Esophagus (tissue), 2 donors: ENCODE data around the gene SHF. TPM values are rescaled to one million over a fixed set of nuclear protein-coding genes. Genes with fewer than 3 reads are reported as not detected.

Source experiments
- H3K27ac ChIP-seq, 2 donors: one replicate each; pipeline ENCODE4 v1.5.1; 2013; ENCODE audit warnings: low read depth in 2 of 2, mild to moderate bottlenecking in 2 of 2, inconsistent platforms in 1 of 2, low read length in 1 of 2, moderate library complexity in 1 of 2
- H3K27me3 ChIP-seq, 2 donors: one replicate each; pipeline ENCODE4 v1.6.1; 2013; ENCODE audit warnings: low read length in 2 of 2, control low read depth in 1 of 2, mild to moderate bottlenecking in 1 of 2; ENCODE audit not compliant: insufficient read depth in 2 of 2, control insufficient read depth in 1 of 2
- H3K36me3 ChIP-seq, 2 donors: one replicate each; pipeline ENCODE4 v1.6.1; 2013; ENCODE audit warnings: low read length in 1 of 2; ENCODE audit not compliant: control insufficient read depth in 2 of 2, insufficient read depth in 2 of 2
- H3K4me1 ChIP-seq, 2 donors: one replicate each; pipeline ENCODE4 v1.6.1; 2013; ENCODE audit warnings: low read length in 1 of 2; ENCODE audit not compliant: control insufficient read depth in 2 of 2, insufficient read depth in 2 of 2
- H3K4me3 ChIP-seq, 2 donors: one replicate each; pipeline ENCODE4 v1.5.1; 2013; ENCODE audit warnings: low read length in 2 of 2, mild to moderate bottlenecking in 2 of 2, low read depth in 1 of 2, moderate library complexity in 1 of 2
- H3K9me3 ChIP-seq, 2 donors: one replicate each; pipeline ENCODE4 v1.6.1; 2013; ENCODE audit warnings: mild to moderate bottlenecking in 2 of 2, low read depth in 1 of 2, low read length in 1 of 2, moderate library complexity in 1 of 2; ENCODE audit not compliant: control insufficient read depth in 2 of 2, insufficient read depth in 1 of 2
- WGBS, 2 donors: extraction: QIAGEN DNeasy Blood & Tissue Kit; methylation state at CpG; one replicate each; pipeline ENCODE4 v1.1.7; 2013; 5-methylcytosine and 5-hydroxymethylcytosine counted together
- polyA plus RNA-seq, 2 donors: library from polyadenylated mRNA; stranded (reverse); fragments of 200-250 nt; gene quantifications; one replicate each; pipeline ENCODE4 v1.2.3, GENCODE V29; 2013
- donor health status: healthy with polysubstance abuse.
- donor health status: Bipolar disorder and iron deficiency.

SHF gene
- polyA plus RNA-seq, 2 donors = 2.1 to 2.4 TPM

DNA sequence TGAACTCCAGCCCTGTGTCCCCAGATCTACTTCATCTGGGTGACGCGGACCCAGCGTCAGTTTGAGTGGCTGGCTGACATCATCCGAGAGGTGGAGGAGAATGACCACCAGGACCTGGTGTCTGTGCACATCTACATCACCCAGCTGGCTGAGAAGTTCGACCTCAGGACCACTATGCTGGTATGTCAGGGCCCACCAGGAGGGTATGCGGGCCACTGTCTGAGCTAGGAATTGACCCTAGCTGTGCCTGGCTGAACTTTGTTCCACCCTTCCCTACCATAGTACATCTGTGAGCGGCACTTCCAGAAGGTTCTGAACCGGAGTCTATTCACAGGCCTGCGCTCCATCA is 24.3 kb downstream of the SHF start:
- no peak overlapping the region for H3K4me3 ChIP-seq
- peaks cover 0 to 23% of the 10 kb centered on the region in 2 donors for H3K36me3 ChIP-seq
- WGBS, 2 donors = 80 to 88% methylated on average over 9 of the region's 9 CpGs
- no peaks in the 10 kb centered on the region for H3K27me3 ChIP-seq
- H3K4me1 ChIP-seq = peaks cover 3 to 26% of the 10 kb centered on the region in 2 donors
- H3K27ac ChIP-seq = peak overlapping the region; percentile 94 to 96
- H3K9me3 ChIP-seq = no peaks in the 10 kb centered on the region

DNA sequence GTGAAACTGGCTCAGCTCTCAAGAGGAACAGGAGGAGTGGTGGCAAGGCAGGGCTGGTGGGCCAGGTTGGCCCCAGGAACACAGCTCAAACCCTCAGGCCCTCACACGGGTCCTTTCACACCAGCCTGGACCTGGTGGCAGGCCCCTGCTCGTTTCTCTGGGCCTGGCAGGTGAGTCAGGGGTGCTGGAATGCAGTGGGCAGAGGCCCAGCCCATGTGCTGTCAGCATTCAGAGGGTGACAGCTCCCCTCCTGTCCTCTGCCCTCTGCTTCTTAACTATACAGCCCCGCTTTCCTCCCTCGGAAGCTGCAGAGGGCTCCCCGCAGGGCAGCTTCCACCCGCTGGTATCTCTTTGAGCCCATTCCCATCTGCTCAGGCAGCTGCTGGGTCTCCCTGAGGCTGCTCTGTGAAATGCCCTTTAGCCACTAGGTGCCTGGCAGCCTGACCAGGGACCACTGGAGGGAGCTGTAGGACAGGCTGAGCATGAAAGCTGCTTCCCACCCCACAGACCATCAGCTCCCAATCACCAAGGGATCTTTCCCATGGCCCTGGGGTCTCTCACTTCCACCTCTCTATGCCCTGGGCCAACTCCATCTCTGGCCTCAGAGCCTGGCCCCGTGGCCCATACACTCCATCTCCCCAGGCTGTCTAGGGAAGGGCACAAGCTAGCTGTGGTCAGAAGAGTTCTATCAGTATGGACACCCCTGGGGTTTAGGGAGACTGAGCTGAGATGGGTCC is 24.8 kb downstream of the SHF start:
- Histone ChIP-seq H3K27ac (peak overlapping the region; percentile 94 to 96), H3K4me1 (peaks cover 3 to 26% of the 10 kb centered on the region in 2 donors), H3K36me3 (peaks cover 0 to 23% of the 10 kb centered on the region in 2 donors), H3K4me3 (no peak overlapping the region), H3K27me3 (no peaks in the 10 kb centered on the region), H3K9me3 (no peaks in the 10 kb centered on the region)
- WGBS, 2 donors = 7 to 10% methylated on average over 7 of the region's 7 CpGs

- Histone ChIP-seq H3K36me3 (peaks cover 0 to 23% of the 10 kb centered on the region in 2 donors), H3K4me3 (no peak overlapping the region), H3K27ac (peak overlapping the region; percentile 94 to 96), H3K27me3 (no peaks in the 10 kb centered on the region), H3K9me3 (no peaks in the 10 kb centered on the region), H3K4me1 (peaks cover 3 to 26% of the 10 kb centered on the region in 2 donors)
- 87 to 89% methylated on average over 14 of the region's 14 CpGs for WGBS, 2 donors
Measured at GRCh38 chr15:45161666-45162065, 26.1 kb downstream of the SHF start.

DNA sequence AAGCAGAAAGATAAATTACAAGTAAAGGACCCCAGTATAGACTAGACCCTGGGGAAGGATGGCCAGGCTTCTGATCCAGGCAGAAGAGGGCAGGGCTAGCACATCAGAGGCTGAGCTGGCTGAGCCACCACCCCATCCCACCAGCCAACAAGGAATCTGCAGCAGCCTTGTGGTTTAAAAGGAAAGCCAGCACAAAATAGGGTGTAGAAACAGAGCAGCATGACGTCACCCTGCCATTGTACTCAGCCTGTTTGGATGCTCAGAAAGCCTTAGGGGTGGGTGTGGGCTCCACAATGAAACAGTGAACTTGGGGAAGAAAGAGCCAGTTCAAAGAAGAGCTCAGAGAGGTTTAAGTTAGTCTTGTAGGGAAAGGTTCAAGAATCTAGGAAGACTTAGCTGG is 29.8 kb downstream of the SHF start:
- Histone ChIP-seq H3K27ac (peak overlapping the region; percentile 80 to 91), H3K4me1 (peaks cover 0 to 31% of the 10 kb centered on the region in 2 donors), H3K36me3 (peaks cover 0 to 26% of the 10 kb centered on the region in 2 donors), H3K9me3 (no peaks in the 10 kb centered on the region), H3K27me3 (no peaks in the 10 kb centered on the region), H3K4me3 (no peak overlapping the region)
- 35 to 41% methylated on average over 1 of the region's 1 CpG for WGBS, 2 donors

DNA sequence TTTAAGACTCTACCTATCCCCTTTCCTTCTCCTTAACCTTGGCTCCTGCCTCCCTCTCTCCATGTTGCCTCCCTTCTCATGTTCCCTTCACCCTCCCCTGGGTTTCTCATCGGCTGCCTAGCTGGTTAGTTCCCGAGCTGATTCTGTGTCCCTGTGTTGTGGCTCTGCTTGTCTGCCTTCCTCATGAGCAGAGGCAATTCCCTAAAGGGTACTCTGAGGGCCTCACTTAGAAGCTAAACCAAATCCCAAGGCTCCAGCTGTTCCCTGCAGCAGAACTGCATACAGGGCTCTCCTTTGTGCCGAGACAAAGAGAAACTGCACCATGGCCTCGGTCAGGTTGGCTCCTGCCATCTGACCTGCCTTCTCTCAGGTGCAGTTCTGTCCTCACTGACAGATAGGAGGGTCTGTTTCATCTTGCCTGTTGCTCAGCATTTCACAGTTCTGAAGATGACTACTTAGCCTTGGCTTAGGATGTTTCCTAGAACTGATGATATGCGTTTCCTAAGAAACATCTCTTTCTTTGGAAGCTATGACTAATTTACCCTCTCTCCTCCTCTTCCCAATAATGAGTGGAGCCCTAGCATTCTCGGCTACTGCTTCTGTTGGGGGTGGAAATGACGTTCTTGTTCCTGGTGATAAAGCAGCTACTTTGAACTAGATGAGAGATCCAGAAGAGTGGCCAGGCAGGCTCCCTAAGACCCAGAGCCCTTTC is 30.9 kb downstream of the SHF start:
- H3K27me3 ChIP-seq = no peaks in the 10 kb centered on the region
- no peaks in the 10 kb centered on the region for H3K9me3 ChIP-seq
- H3K4me3 ChIP-seq = no peak overlapping the region
- H3K36me3 ChIP-seq = peaks cover 5 to 31% of the 10 kb centered on the region in 2 donors
- WGBS, 2 donors = 46 to 70% methylated on average over 7 of the region's 7 CpGs
- H3K27ac ChIP-seq = peak overlapping the region; percentile 80 to 91
- peaks cover 0 to 25% of the 10 kb centered on the region in 2 donors for H3K4me1 ChIP-seq

- Histone ChIP-seq H3K9me3 (no peaks in the 10 kb centered on the region), H3K27ac (peak overlapping the region; percentile 47 to 94), H3K36me3 (peaks cover 7 to 37% of the 10 kb centered on the region in 2 donors), H3K27me3 (no peaks in the 10 kb centered on the region), H3K4me3 (no peak overlapping the region), H3K4me1 (peaks cover 0 to 18% of the 10 kb centered on the region in 2 donors)
- 80 to 85% methylated on average over 8 of the region's 8 CpGs for WGBS, 2 donors
Measured at GRCh38 chr15:45155739-45156138, 32.0 kb downstream of the SHF start.

DNA sequence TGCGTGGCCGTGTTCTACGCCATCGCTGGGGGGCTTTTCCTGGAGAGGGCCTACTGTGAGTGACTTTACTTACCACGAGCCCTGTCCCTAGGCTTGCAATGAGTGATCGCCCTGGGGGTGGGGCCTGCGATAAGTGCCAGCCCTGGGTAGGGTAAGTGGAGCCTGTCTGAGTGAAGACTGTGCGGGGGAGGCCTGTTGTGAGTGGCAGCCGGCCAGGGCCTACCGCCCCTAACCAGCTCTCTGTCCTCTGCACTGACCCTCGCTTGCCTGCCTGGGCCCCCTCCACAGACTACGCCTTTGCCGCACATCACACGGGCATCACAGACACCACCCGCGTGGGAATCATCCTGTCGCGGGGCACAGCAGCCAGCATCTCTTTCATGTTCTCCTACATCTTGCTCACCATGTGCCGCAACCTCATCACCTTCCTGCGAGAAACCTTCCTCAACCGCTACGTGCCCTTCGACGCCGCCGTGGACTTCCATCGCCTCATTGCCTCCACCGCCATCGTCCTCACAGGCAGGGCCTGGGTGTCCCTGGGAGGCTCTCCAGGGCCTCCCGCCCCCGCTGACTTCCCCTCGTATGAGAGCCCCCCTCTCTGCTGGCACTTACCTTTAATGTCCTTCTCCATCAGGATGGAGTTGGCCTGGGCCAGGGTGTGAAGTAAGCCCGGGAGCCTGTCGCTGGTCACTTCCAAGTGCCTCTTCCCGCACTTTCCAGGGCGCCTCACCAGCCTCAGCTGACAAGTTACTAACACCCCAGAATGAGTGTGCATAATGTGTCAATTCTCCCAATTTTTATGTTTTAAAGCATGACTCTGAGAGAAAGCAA is 35.6 kb downstream of the SHF start:
- WGBS, 2 donors = 95 to 96% methylated on average over 36 of the region's 36 CpGs
- Histone ChIP-seq H3K27me3 (no peaks in the 10 kb centered on the region), H3K9me3 (no peaks in the 10 kb centered on the region), H3K36me3 (peaks cover 7 to 52% of the 10 kb centered on the region in 2 donors), H3K4me3 (no peak overlapping the region), H3K27ac (peak overlapping the region in 1 of 2 donors; percentile 3), H3K4me1 (peaks cover 0 to 26% of the 10 kb centered on the region in 2 donors)

GRCh38 chr15:45150997-45151396 is 36.8 kb downstream of the SHF start:
- Histone ChIP-seq H3K9me3 (no peaks in the 10 kb centered on the region), H3K27ac (no peak overlapping the region), H3K27me3 (no peaks in the 10 kb centered on the region), H3K36me3 (peaks cover 7 to 54% of the 10 kb centered on the region in 2 donors), H3K4me3 (no peak overlapping the region), H3K4me1 (peaks cover 0 to 30% of the 10 kb centered on the region in 2 donors)
- 94% methylated on average over 6 of the region's 6 CpGs for WGBS, 2 donors

GRCh38 chr15:45150481-45150880 is 37.3 kb downstream of the SHF start:
- H3K4me1 ChIP-seq = peaks cover 0 to 27% of the 10 kb centered on the region in 2 donors

More at GRCh38 chr15:45150481-45150880, 37.3 kb downstream of the SHF start:
- H3K27ac ChIP-seq = no peak overlapping the region
- 84 to 85% methylated on average over 6 of the region's 6 CpGs for WGBS, 2 donors
- no peak overlapping the region for H3K4me3 ChIP-seq
- peaks cover 7 to 51% of the 10 kb centered on the region in 2 donors for H3K36me3 ChIP-seq
- no peaks in the 10 kb centered on the region for H3K27me3 ChIP-seq
- H3K9me3 ChIP-seq = no peaks in the 10 kb centered on the region
